KMS-11 (cell line): ENCODE measurements around the gene TMEM156.

Source experiments
- H2AFZ ChIP-seq: fragments of 200-600 bp; sonication (generic); 2 replicates; pipeline ENCODE4 v1.6.1; 2016; ENCODE audit warnings: antibody characterized with exemption, mixed run types, low read depth
- H3K27ac ChIP-seq: fragments of 200-600 bp; sonication (generic); 2 replicates; pipeline ENCODE4 v1.6.1; 2016; ENCODE audit warnings: mild to moderate bottlenecking, mixed run types
- H3K27me3 ChIP-seq: fragments of 200-600 bp; sonication (generic); 2 replicates; pipeline ENCODE4 v1.6.1; 2017; ENCODE audit warnings: mild to moderate bottlenecking, low read depth, mixed run types, moderate library complexity; ENCODE audit not compliant: insufficient read depth
- H3K36me3 ChIP-seq: fragments of 200-600 bp; sonication (generic); 2 replicates; pipeline ENCODE4 v1.6.1; 2017; ENCODE audit warnings: mild to moderate bottlenecking, mixed run types; ENCODE audit not compliant: insufficient read depth
- H3K4me1 ChIP-seq: fragments of 200-600 bp; sonication (generic); 2 replicates; pipeline ENCODE4 v1.6.1; 2016; ENCODE audit warnings: mild to moderate bottlenecking, low read depth, mixed run types; ENCODE audit not compliant: poor library complexity, severe bottlenecking
- H3K4me2 ChIP-seq: fragments of 200-600 bp; sonication (generic); 2 replicates; pipeline ENCODE4 v1.7.0; 2016; ENCODE audit warnings: mild to moderate bottlenecking, mixed run types
- H3K4me3 ChIP-seq: fragments of 200-600 bp; sonication (generic); IDR thresholded peaks from 2 replicates; pipeline ENCODE4 v1.6.1; 2017; ENCODE audit warnings: low read depth, low read length, mixed read lengths; ENCODE audit not compliant: insufficient read depth
- H3K79me2 ChIP-seq: fragments of 200-600 bp; sonication (generic); 2 replicates; pipeline ENCODE4 v1.6.1; 2016; ENCODE audit warnings: low read depth, mixed run types; ENCODE audit not compliant: insufficient read depth
- H3K9ac ChIP-seq: fragments of 200-600 bp; sonication (generic); 2 replicates; pipeline ENCODE4 v1.6.1; 2016; ENCODE audit warnings: mild to moderate bottlenecking, mixed run types
- H4K20me1 ChIP-seq: fragments of 200-600 bp; sonication (generic); 2 replicates; pipeline ENCODE4 v1.6.1; 2016; ENCODE audit warnings: mild to moderate bottlenecking, mixed run types; ENCODE audit not compliant: insufficient read depth
- CTCF ChIP-seq: fragments of 200-600 bp; sonication (generic); conservative IDR thresholded peaks from 2 replicates; pipeline ENCODE4 v1.6.1; 2017; ENCODE audit warnings: low read depth, mild to moderate bottlenecking, antibody characterized with exemption, low read length, moderate library complexity, mixed read lengths

TMEM156 gene

DNA sequence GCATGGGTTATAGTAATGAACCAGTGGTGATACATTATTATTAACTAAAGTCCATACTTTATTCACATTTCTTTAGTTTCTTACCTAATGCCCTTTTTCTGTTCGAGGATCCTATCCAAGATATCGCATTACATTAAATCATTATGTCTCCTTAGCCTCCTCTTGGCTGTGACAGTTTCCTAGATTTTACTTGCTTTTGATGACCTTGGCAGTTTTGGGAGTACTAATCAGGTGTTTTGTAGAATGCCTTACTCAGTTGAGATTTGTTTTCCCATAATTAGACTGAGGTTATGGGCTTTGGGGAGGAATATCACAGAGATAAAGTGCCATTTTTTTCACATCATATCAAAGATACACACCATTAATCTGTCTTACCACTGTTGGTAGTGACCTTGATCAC, 34.8 kb upstream of the TMEM156 start:
- Histone ChIP-seq H2AFZ (no peak overlapping the region), H4K20me1 (no peaks in the 10 kb centered on the region), H3K36me3 (no peaks in the 10 kb centered on the region), H3K9ac (no peak overlapping the region), H3K27me3 (no peaks in the 10 kb centered on the region), H3K27ac (no peak overlapping the region), H3K79me2 (no peaks in the 10 kb centered on the region), H3K4me3 (no peak overlapping the region), H3K4me1 (no peaks in the 10 kb centered on the region), H3K4me2 (no peak overlapping the region)
- no peak for TF ChIP-seq CTCF

- Histone ChIP-seq H3K4me1 (peaks cover 3% of the 10 kb centered on the region), H3K79me2 (no peaks in the 10 kb centered on the region), H3K9ac (no peak overlapping the region), H3K27me3 (no peaks in the 10 kb centered on the region), H3K4me2 (no peak overlapping the region), H3K36me3 (no peaks in the 10 kb centered on the region), H2AFZ (no peak overlapping the region), H3K4me3 (no peak overlapping the region), H3K27ac (no peak overlapping the region), H4K20me1 (no peaks in the 10 kb centered on the region)
- no peak for TF ChIP-seq CTCF
These were observed 34.2 kb upstream of the TMEM156 start for GRCh38 chr4:39066371-39066770.

GRCh38 chr4:39063430-39063829, 31.2 kb upstream of the TMEM156 start:
- no peak overlapping the region for H3K4me3 ChIP-seq
- no peak overlapping the region for H2AFZ ChIP-seq
- H3K36me3 ChIP-seq, result no peaks in the 10 kb centered on the region
- no peak overlapping the region for H3K4me2 ChIP-seq
- peaks cover 3% of the 10 kb centered on the region for H3K4me1 ChIP-seq
- no peak overlapping the region for H3K27ac ChIP-seq
- H4K20me1 ChIP-seq, result no peaks in the 10 kb centered on the region
- H3K27me3 ChIP-seq, result no peaks in the 10 kb centered on the region
- no peak overlapping the region for H3K9ac ChIP-seq
- no peak for TF ChIP-seq CTCF
- no peaks in the 10 kb centered on the region for H3K79me2 ChIP-seq

- Histone ChIP-seq H3K4me1 (peaks cover 3% of the 10 kb centered on the region), H3K4me3 (no peak overlapping the region), H3K27me3 (no peaks in the 10 kb centered on the region), H3K4me2 (no peak overlapping the region), H2AFZ (no peak overlapping the region), H3K79me2 (no peaks in the 10 kb centered on the region), H4K20me1 (no peaks in the 10 kb centered on the region), H3K36me3 (no peaks in the 10 kb centered on the region), H3K27ac (no peak overlapping the region), H3K9ac (no peak overlapping the region)
- no peak for TF ChIP-seq CTCF
These were observed 30.5 kb upstream of the TMEM156 start for GRCh38 chr4:39062770-39063097.
